Panc1 (cell line): ENCODE results near the gene KLHL2. TPM values are rescaled to one million over a fixed set of nuclear protein-coding genes. Genes with fewer than 3 reads are reported as not detected.

Experiments
- ATAC-seq: fragments of 200-7000 bp; cut with Tn5 transposase; 2 replicates; pipeline ENCODE4 v1.9.1; 2020; ENCODE audit warnings: mild to moderate bottlenecking, moderate library complexity
- BruUV-seq: library from RNA; stranded (reverse); fragments of 400-500 nt; replicated peaks from 2 replicates; lab custom pipeline; 2021; lab: Mats Ljungman, UMichigan
- CTCF ChIA-PET: fragments of 300-600 bp; sonication (Branson Sonifier 250); formaldehyde crosslinking; loops from one replicate; lab custom pipeline; 2022; ENCODE audit warnings: antibody characterized with exemption; lab: Charles Lee
- POLR2A ChIA-PET: fragments of 300-600 bp; sonication (Branson Sonifier 250); formaldehyde crosslinking; loops from one replicate; lab custom pipeline; 2022; ENCODE audit warnings: antibody characterized with exemption; lab: Charles Lee
- DNase-seq: peaks from one replicate; pipeline ENCODE4 v3.0.0-alpha.2; 2010; ENCODE audit warnings: low read depth, low spot score
- H3K27ac ChIP-seq: 2 replicates; pipeline ENCODE4 v1.5.1; 2011; ENCODE audit warnings: mild to moderate bottlenecking, low read length, inconsistent platforms
- H3K27me3 ChIP-seq: fragments of 200-500 bp; sonication (Bioruptor generic); 2 replicates; pipeline ENCODE4 v1.6.0; 2014; ENCODE audit warnings: low read length, inconsistent platforms; ENCODE audit not compliant: control insufficient read depth, insufficient read depth
- H3K36me3 ChIP-seq: fragments of 200-500 bp; sonication (Bioruptor generic); 2 replicates; pipeline ENCODE4 v1.5.1; 2014; ENCODE audit warnings: inconsistent platforms, mild to moderate bottlenecking, low read length, moderate library complexity; ENCODE audit not compliant: control insufficient read depth, insufficient read depth
- H3K4me1 ChIP-seq: 2 replicates; pipeline ENCODE4 v1.5.1; 2011; ENCODE audit warnings: inconsistent platforms, mild to moderate bottlenecking, low read length, moderate library complexity; ENCODE audit not compliant: control insufficient read depth, insufficient read depth
- H3K4me3 ChIP-seq, 2 experiments: 2 replicates each; pipeline ENCODE4 v1.5.1; 2011 to 2012; ENCODE audit warnings: low read depth in 2 of 2, low read length in 2 of 2, mild to moderate bottlenecking in 2 of 2, inconsistent platforms in 1 of 2, moderate library complexity in 1 of 2
- H3K9me3 ChIP-seq: fragments of 200-500 bp; sonication (Bioruptor generic); 2 replicates; pipeline ENCODE4 v1.5.1; 2014; ENCODE audit warnings: low read depth, mild to moderate bottlenecking, inconsistent platforms, low read length, moderate library complexity; ENCODE audit not compliant: control insufficient read depth, insufficient read depth
- CTCF ChIP-seq: fragments of 450-650 bp; IDR thresholded peaks from 2 replicates; pipeline ENCODE4 v1.5.1; 2017; ENCODE audit warnings: mild to moderate bottlenecking
- POLR2AphosphoS5 ChIP-seq: IDR thresholded peaks from 2 replicates; pipeline ENCODE4 v1.6.1; 2012; ENCODE audit warnings: mild to moderate bottlenecking, low read depth, low read length, moderate library complexity
- REST ChIP-seq, 2 experiments: IDR thresholded peaks; 2 replicates each; pipeline ENCODE4 v1.6.1; 2011 to 2012; ENCODE audit warnings: low read depth in 2 of 2, control low read depth in 1 of 2, low read length in 1 of 2, mild to moderate bottlenecking in 1 of 2, moderate library complexity in 1 of 2; ENCODE audit not compliant: insufficient read depth in 1 of 2
- SIN3A ChIP-seq: IDR thresholded peaks from 2 replicates; pipeline ENCODE4 v1.6.1; 2012; ENCODE audit warnings: low read depth, mild to moderate bottlenecking, low read length, moderate library complexity, borderline replicate concordance; ENCODE audit not compliant: insufficient read depth
- TCF7L2 ChIP-seq: IDR thresholded peaks from 2 replicates; pipeline ENCODE4 v1.6.1; 2011; ENCODE audit warnings: mild to moderate bottlenecking, low read depth, low read length, inconsistent platforms
- in situ Hi-C: cut with HindIII; loops from 2 replicates; pipeline ENCODE4 v1.10.0; 2016; ENCODE audit warnings: low sequenced_read_pairs, low pct_unique_long_range_greater_than_20kb
- intact Hi-C: fragments of 100-400 bp; cut with micrococcal nuclease; formaldehyde crosslinking; loops from one replicate; pipeline ENCODE4 v1.10.0; 2022; ENCODE audit not compliant: unreplicated experiment
- total RNA-seq: library from RNA; stranded (reverse); gene quantifications from one replicate; pipeline ENCODE4 v1.2.1, GENCODE V29; 2021; ENCODE audit not compliant: unreplicated experiment

The KLHL2 gene
- total RNA-seq, 1 experiment from 2014 or later: 17.4 TPM

- TF ChIP-seq TCF7L2 (no peak), POLR2AphosphoS5 (no peak), CTCF (no peak), REST (IDR thresholded peaks at IDR 0.05; ENCODE audit: insufficient read depth in 1 of 2, low read depth in 2 of 2, low read length in 1 of 2) (no peak), SIN3A (no peak)
- ChIA-PET CTCF (no interaction called here), POLR2A (no interaction called here)
- no TSS peak for BruUV-seq
- ATAC-seq: no peak
- no peak overlapping the region for H3K27ac ChIP-seq
- in situ Hi-C loops (no loop called here), intact Hi-C loops (no loop called here)
- no peak for DNase-seq
- H3K27me3 ChIP-seq: no peaks in the 10 kb centered on the region
- H3K9me3 ChIP-seq: no peaks in the 10 kb centered on the region
- H3K4me3 ChIP-seq: no peak overlapping the region
- H3K4me1 ChIP-seq: no peaks in the 10 kb centered on the region
- H3K36me3 ChIP-seq: no peaks in the 10 kb centered on the region
Measured at GRCh38 chr4:165288639-165289422, 81.5 kb downstream of the KLHL2 start.

GRCh38 chr4:165289423-165289785 lies 82.0 kb downstream of the KLHL2 start:
- Histone ChIP-seq H3K9me3 (no peaks in the 10 kb centered on the region), H3K4me1 (no peaks in the 10 kb centered on the region), H3K36me3 (no peaks in the 10 kb centered on the region), H3K4me3 (no peak overlapping the region), H3K27ac (no peak overlapping the region), H3K27me3 (no peaks in the 10 kb centered on the region)
- ATAC-seq (no peak), DNase-seq (no peak)
- in situ Hi-C loops: no loop called here
- ChIA-PET CTCF (no interaction called here), POLR2A (no interaction called here)
- BruUV-seq: TSS peak; percentile 35
- TF ChIP-seq SIN3A: no peak
- TF ChIP-seq TCF7L2: no peak
- TF ChIP-seq CTCF: no peak
- TF ChIP-seq REST (IDR thresholded peaks at IDR 0.05; ENCODE audit: insufficient read depth in 1 of 2, low read depth in 2 of 2, low read length in 1 of 2): no peak
- no peak for TF ChIP-seq POLR2AphosphoS5
- intact Hi-C loops: no loop called here
